G401 (cell line): ENCODE data around the gene STK11. TPM values are rescaled to one million over a fixed set of nuclear protein-coding genes. Genes with fewer than 3 reads are reported as not detected.
"Not testable (repeated sequence)": the region's sequence is repeated elsewhere in the genome, so short reads cannot be mapped to it uniquely, and the experiment has no call there.

ENCODE experiments used
- DNase-seq: peaks from one replicate; pipeline ENCODE4 v3.0.0-alpha.2; 2015; ENCODE audit warnings: low spot score
- in situ Hi-C: cut with HindIII; loops from 2 replicates; pipeline ENCODE4 v1.10.0; 2016; ENCODE audit warnings: low sequenced_read_pairs, mixed read lengths
- total RNA-seq: library from RNA; depleted of rRNA; stranded (reverse); fragments of >200 nt; shearing (Covaris generic); gene quantifications from 2 replicates; pipeline ENCODE4 v1.2.3, GENCODE V29; 2014

Gene STK11
- total RNA-seq, 1 experiment from 2014 or later = 83.6 TPM

DNA sequence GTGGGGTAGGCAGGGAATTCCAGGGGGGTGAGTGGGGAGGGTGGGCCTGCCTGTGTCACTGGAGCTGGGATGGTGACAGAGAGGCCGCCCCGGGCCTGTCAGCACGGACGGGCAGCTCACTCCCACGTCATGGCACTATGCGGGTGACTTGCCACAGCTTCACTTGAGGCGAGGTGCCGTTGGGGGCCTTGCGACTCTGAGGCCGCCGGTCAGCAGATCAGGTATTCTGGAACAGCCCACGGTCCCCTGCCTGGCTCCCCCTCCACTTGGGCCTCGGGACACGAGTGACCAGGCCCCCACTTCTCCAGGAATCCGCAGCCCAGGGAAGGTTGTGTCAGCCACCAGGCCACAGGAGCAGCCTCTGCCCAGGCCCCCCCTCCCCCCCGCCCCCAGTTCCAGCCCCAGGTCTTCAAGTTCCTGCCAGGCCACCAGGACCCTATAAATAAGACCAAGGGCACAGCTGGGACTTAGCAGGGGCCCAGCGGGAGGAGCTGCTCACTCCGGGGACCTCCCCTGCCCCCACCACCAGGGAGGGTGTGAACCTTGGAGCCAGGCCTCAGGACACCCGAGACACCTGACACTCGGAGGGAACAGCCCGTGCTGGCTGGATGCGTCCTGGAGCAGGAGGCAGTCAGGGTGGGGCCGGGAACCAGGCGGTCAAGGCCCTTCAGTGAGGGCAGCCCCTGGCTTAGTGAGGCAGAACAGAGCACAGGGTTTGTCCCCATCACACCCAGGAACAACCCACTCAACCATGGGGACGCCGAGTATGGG, 40.1 kb downstream of the STK11 start:
- in situ Hi-C loops = no loop called here
- no peak for DNase-seq

DNA sequence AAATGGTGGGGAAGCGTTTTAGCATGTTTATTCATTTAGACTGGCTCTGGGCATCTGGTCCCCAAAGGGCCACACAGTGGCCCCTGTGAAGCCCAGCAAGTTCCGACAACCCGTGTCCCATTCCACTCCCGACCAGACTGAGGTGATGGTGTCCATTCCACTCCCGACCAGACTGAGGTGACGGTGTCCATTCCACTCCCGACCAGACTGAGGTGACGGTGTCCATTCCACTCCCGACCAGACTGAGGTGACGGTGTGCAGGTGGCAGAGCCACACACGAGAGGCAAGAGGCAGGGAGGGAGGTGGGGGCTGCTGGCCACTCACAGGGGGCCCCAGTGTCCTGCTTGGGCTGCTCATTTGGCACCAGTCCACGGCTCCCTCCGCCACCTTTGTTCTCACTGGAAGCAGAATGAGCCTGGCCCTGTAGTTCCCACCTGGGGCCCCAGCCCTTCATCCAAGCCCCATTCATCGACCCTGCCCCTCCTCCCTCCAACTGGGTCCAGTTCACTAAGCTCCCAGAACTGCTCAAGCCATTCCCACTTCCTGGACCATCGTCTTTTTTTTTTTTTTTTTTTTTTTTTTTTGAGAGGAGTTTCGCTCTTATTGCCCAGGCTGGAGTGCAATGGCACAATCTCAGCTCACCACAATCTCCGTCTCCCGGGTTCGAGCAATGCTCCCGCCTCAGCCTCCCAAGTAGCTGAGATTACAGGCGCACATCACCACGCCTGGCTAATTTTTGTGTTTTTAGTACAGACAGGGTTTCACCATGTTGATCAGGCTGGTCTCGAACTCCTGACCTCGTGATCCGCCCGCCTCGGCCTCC, 40.9 kb downstream of the STK11 start:
- DNase-seq, in situ Hi-C loops: not testable (repeated sequence)

DNA sequence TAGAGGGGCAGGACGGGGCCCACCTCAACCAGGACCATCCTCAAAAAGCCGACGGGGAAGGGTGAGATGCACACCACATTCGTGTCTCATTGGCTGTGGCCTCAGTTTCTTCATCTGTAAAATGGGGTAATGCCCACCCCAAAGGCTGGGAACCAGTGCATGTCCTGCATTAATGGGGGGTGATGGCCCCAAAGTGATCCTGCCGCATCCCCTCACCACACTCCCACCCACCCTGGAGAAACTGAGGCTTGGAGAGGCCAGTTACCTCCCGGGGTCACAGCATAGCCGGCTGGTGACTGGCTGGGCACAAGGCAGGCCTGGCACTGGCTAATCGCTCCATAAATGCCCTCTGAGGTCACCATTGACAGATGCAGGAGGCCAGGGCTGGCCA, 42.2 kb downstream of the STK11 start:
- DNase-seq = no peak
- in situ Hi-C loops = no loop called here

DNA sequence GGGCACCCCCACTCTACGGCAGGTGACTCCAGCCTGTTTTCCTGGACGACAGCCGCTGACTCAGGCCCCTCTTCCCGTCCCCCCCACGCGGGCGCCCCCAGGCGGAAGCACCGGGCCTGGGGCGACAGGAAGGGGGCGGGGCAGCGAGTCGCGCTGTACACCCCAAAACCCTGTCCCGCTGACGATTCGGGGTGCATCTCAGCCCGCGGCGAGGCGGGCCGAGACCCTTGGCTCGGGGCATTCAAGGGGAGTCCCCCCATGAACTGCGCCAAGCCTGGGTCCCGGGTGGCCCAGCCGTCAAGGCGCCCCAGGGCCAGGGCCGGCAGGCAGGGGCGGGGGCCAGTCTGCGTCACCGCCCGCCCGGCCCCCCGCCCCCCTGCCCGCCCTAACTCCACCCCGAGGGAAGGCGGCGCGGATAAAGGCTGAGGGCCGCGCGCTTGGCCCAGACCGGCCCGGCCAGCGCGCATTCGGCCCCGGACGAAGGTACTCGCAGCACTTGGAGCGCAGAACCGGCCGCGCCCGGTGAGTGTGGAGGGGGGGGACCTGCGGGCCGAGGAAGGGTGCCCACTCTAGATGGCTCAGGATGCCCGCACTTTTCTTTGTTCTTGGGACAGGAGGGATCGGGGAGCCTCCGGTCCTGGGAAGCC, 42.7 kb downstream of the STK11 start, which contains the start of gene MIDN:
TSS of gene MIDN (plus strand) at position 445 of the 647 bp plus-strand sequence. CDS start 1,714 bp downstream, outside the sequence.
- no peak for DNase-seq
- in situ Hi-C loops = no loop called here

DNA sequence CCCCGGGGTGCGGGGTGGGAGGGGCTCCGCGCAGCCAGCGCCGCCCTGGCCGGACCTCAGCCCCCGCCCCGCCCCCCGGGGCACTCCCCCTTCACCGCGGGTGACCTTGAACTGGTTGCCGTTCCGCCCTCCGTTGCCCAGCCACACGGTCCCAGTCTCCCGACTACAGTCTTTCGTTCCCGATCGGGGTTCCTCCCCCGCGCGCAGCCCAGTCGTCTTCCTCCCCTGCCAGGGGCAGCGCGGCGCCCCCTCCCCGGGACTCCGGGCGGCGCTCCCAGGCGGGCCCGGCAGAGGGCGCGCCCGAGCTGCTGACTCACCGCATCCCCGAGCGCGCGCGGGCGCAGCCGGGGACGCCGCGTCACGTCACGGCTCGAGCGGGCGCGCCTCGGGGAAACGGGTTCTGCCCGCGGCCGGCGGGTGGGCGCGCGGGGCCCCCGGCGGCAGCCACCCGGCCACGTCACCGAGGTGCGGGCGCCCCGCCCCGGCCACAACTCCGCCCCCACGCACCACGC, 43.3 kb downstream of the STK11 start:
- DNase-seq = peak; percentile 63
- in situ Hi-C loops = no loop called here

DNA sequence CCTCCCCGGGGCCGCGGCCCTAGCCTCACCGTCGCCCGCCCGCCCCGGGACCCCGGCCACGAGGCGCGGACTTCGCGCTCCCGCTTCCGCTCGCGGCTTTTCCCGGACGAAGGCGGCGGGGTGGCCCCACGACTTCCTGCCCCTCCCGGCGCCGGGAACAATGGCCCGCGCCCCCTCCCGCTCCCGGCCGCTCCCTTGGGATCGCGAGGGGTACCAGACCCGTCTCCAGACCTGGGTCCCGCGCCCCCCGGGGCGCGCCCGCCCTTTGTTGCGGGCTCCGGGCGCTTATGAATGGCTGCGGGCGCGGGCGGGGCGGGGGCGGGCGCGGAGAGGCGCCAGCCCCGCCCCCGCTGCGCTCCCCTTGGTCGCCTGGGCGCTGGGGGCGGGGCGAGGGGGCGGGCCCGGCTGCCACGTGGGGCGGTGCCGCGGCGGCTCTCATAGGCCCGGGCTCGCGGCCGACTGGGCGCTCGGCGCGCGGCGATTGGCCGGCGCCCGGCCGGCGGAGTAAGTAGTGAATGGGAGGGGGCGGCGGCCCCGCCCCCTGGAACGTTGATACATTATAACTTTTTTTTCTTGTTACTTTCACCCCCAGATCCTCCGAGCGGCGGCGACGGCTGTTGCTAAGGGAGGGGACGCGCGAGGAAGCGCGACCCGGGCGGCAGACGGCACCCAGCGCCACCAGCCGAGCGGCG, 43.9 kb downstream of the STK11 start:
- in situ Hi-C loops = no loop called here
- peak; percentile 93 for DNase-seq

DNA sequence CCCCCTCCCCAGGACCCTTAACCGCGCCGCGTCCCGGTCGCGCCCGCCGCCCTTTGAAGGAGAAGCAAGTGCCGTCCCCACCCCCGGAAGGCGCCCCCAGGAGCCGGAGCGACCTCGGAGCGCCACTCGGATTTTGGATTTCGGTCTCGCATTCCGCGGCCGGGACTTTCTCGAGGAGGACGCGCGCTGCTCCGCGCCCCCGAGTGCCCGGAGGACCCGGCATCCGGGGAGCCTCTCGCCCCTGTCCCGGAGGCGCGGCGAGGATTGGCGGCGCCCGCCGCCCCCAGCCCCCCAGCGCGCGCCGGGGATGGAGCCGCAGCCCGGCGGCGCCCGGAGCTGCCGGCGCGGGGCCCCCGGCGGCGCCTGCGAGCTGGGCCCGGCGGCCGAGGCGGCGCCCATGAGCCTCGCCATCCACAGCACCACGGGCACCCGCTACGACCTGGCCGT, 44.4 kb downstream of the STK11 start:
- in situ Hi-C loops = no loop called here
- DNase-seq = no peak

DNA sequence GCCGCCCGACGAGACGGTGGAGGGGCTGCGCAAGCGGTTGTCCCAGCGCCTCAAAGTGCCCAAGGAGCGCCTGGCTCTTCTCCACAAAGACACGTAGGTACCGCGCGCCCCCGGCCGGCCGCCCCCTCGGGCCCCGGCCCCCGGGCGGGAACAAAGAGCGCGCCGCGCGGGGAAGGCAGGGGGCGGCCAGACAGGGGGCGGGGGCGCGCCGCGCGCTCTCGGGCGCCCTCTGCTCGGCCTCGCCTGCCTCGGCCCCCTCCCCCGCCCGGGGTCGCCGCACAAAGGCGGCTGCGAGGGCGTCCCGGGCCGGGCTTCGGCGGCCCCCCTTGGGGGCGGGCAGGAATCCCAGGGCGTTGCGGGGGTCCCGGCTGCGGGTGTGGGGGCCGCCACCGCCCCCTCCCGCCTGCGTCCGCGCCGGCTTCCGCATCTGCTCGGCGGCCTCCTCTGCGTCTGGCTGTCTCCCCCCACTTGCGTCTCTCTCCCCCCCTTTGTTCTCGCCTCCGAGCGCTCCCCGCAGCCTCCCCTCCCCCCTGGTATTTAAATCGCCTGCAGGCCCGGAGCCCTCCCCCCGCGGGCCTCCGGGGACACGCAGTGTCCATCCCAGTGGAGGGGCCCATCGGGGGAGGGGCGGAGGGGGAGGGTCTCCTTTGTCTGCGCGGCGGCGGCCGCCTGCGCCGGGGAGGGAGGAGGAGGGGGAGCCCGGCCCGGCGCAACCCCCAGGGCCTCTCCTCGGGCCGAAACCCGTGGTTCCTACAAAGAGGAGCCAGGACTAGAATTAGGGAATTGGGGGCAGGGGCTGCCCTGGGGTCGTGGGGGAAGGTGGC, 45.1 kb downstream of the STK11 start:
- no peak for DNase-seq
- in situ Hi-C loops = no loop called here

DNA sequence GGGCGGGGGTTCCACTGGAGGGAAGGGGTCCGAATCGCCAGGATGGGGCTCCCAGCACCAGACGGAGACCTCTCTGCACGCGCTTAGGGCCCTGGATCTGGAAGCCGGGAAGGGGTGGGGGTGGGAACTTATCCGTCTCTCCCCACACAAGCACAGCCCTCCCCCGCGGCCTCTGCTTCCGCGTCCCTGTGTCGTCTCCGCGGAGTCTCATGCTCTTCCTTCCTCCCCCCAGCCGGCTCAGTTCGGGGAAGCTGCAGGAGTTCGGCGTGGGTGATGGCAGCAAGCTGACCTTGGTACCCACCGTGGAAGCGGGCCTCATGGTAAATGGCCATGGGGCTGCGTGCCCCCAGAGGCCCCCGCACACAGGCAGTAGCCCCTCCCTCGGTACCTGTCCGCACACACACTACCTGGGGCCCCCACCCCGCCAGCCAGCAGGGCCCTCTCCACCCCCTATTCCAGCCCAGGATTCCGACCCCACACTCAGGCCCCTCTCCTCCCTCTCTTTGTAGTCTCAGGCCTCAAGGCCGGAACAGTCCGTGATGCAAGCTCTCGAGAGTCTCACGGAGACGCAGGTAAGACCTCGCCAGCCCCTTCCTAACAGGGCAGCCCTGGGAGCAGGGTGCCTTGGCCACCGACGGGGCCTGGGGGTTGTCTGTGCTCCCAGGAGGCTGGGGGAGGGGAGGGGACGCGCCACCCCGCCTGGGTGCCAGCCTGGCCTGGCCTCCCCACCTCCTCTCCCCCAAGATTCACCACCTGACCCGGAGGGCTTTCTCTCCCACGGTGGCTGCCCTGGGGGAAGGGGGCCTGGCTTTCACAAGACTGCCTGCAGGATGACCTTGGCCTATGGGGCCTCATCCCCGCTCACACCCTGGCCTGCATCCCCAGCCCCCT, 46.0 kb downstream of the STK11 start:
- in situ Hi-C loops = no loop called here
- peak; percentile 72 for DNase-seq

DNA sequence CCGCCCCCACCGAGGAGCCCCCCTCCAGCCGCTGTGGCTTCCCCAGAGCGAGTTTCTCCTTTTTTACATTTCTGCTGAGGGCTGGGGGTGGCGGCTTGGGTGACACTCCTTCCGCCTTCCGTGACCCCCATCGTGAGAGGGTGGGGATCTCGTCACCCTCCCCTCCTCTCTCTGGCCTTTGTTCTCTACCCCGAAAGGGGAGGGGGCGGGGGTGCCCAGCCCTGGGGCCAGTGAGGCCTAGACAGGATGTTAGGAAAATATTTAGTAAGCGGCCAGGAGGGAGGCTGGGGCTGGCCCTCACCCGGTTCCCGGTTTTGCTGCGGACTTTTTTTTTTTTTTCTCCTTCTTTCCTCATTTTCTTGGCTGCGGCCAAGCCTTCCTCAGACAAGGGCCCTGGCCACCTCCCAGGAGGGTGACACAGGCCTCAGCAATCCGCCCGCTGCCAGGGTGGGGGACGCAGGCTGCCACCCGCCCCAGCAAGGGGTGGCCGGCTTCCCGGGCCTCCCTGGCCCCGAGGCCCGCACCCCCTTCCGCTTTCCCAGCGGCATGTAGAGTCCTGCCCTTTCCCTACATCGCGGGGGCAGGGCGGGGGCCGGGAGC, 46.7 kb downstream of the STK11 start:
- DNase-seq = peak; percentile 73
- in situ Hi-C loops = no loop called here

DNA sequence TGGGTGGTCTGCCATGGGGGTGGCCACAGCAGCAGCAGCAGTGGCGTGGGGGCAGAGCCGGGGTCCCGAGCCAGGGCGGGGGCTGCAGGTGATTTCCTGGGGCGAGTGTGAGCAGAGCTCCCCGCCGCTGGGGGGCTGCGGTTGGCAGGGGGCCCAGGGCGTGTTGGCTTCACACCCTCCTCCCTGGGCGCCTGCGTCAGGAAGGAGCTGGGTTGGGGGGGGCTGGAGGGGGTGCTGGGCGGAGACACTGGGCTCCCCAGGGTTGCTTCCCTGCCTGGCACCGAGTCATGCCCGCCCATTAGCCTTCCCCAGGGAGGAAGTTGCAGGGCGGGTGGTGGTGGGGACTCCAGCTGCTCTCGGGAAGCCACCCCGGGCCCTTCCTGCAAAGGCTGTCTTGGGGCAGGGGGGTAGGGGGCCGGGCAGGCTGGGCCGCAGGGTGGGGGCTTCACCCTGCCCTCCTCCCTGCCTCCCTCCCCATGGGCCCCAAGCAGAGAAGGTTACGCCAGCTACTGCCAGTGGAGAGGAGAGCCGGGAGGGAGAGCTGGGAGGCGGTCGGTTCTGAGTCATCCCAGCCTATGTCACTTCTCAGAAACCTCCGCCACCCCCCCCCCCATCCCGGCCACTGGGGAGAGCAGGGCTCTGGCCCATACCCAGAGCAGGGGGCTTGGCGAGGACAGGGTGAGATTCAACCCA, 47.4 kb downstream of the STK11 start:
- in situ Hi-C loops = no loop called here
- DNase-seq = peak; percentile 75

DNA sequence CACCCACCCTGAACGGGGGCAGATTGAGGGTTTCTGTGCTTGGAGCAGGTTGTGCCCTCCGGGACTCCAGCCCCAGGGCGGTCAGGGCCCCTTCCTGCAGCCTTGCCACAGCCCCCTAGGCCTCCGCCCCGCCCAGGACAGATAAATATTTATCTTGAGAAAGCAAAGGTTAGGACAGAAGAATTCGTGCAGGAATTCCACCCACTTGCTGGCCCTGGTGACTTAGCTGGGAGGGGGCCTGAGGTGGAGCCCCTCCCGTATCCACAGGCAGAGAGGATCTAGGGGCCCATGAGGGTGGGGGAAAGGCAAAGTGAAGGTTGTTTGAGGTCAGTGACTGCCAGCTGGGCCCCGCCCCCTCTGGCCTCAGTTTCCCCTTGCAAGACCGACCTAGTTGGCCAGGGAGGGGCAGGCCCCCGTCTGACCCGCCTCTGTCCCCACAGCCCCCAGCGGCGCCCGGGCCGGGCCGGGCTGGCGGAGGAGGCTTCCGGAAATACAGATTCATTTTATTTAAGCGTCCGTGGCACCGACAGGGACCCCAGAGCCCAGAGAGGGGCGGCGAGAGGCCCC, 48.0 kb downstream of the STK11 start:
- in situ Hi-C loops = no loop called here
- DNase-seq = no peak

DNA sequence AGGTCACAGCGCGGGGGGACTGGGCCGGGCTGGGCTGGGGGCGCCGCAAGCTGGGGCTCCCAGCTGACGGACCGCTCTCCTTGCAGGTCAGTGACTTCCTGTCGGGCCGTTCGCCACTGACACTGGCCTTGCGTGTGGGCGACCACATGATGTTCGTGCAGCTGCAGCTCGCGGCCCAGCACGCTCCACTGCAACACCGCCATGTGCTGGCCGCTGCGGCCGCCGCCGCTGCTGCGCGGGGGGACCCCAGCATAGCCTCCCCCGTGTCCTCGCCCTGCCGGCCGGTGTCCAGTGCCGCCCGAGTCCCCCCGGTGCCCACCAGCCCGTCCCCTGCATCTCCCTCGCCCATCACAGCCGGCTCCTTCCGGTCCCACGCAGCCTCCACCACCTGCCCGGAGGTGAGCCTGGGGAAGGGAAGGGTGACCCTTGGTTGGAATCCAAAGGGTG, 48.5 kb downstream of the STK11 start:
- in situ Hi-C loops = no loop called here
- DNase-seq = no peak

DNA sequence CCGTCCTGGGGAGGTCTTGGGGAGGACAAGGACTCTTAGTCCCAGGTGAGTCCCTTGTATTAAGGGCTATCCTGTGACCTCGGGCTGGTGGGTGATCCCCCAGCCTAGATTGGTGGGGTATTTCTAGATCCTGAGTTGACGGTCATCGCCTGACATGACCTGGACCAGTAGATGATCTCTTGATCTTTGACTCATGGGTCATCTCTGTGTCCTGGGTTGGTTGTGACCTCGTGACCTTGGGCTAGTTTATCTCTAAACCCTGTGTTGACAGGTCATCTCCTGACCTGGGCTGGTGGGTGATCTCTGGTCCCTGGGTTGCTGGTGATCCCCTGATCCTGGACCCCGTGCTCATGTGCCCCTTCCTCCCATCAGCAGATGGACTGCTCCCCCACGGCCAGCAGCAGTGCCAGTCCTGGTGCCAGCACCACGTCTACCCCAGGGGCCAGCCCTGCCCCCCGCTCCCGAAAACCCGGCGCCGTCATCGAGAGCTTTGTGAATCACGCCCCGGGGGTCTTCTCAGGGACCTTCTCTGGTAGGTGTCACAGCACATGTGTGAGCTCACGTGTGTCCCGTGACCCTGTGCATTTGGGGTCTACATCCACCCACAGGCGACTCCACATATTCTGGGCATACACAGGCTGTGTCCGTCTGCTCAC, 49.1 kb downstream of the STK11 start:
- DNase-seq = no peak
- in situ Hi-C loops = no loop called here
